Muscle layer of colon (tissue), 2 donors: Measurements from ENCODE around the gene TPPP3.
"Not testable (repeated sequence)": the region's sequence is repeated elsewhere in the genome, so short reads cannot be mapped to it uniquely, and the experiment has no call there.

ENCODE experiments used
- H3K27ac ChIP-seq: one replicate; pipeline ENCODE4 v1.7.0; 2013; ENCODE audit warnings: low read depth, mild to moderate bottlenecking, low read length, moderate library complexity
- H3K27me3 ChIP-seq, 2 donors: one replicate each; pipeline ENCODE4 v1.7.0; 2013; ENCODE audit warnings: low read length in 2 of 2, mild to moderate bottlenecking in 2 of 2; ENCODE audit not compliant: insufficient read depth in 2 of 2, control insufficient read depth in 1 of 2
- H3K36me3 ChIP-seq: one replicate; pipeline ENCODE4 v1.7.0; 2013; ENCODE audit warnings: mild to moderate bottlenecking, low read length; ENCODE audit not compliant: insufficient read depth
- H3K4me1 ChIP-seq: one replicate; pipeline ENCODE4 v1.7.0; 2013; ENCODE audit warnings: mild to moderate bottlenecking, low read length; ENCODE audit not compliant: insufficient read depth
- H3K4me3 ChIP-seq, 2 donors: one replicate each; pipeline ENCODE4 v1.7.0; 2013; ENCODE audit warnings: low read length in 2 of 2, low read depth in 1 of 2, mild to moderate bottlenecking in 1 of 2, moderate library complexity in 1 of 2
- H3K9ac ChIP-seq: one replicate; pipeline ENCODE4 v1.7.0; 2013; ENCODE audit warnings: low read length
- H3K9me3 ChIP-seq: one replicate; pipeline ENCODE4 v1.7.0; 2013; ENCODE audit warnings: mild to moderate bottlenecking, low read length
- donor health status: abdominal sarcoma.
- donor health status: Adenocarcinoma of cecum.

The TPPP3 gene

GRCh38 chr16:67383284-67383683 lies 10.0 kb downstream of the TPPP3 start:
- no peak overlapping the region for H3K27ac ChIP-seq
- H3K4me1 ChIP-seq: no peaks in the 10 kb centered on the region

GRCh38 chr16:67378642-67379041 lies 14.7 kb downstream of the TPPP3 start:
- no peaks in the 10 kb centered on the region for H3K4me1 ChIP-seq
- no peaks in the 10 kb centered on the region for H3K36me3 ChIP-seq
- H3K27me3 ChIP-seq: no peaks in the 10 kb centered on the region
- no peak overlapping the region for H3K9ac ChIP-seq
- no peak overlapping the region for H3K27ac ChIP-seq
- no peaks in the 10 kb centered on the region for H3K9me3 ChIP-seq
- H3K4me3 ChIP-seq: no peak overlapping the region

More at GRCh38 chr16:67383284-67383683, 10.0 kb downstream of the TPPP3 start:
- H3K36me3 ChIP-seq: no peaks in the 10 kb centered on the region
- H3K9me3 ChIP-seq: no peaks in the 10 kb centered on the region
- H3K27me3 ChIP-seq: no peaks in the 10 kb centered on the region
- H3K4me3 ChIP-seq: no peak overlapping the region
- no peak overlapping the region for H3K9ac ChIP-seq

- not testable (repeated sequence) for H3K9ac ChIP-seq, H3K27ac ChIP-seq, H3K36me3 ChIP-seq, H3K27me3 ChIP-seq, H3K9me3 ChIP-seq, H3K4me1 ChIP-seq, H3K4me3 ChIP-seq
Observed at GRCh38 chr16:67376012-67376411, 17.3 kb downstream of the TPPP3 start.

GRCh38 chr16:67372664-67373063 lies 20.6 kb downstream of the TPPP3 start:
- Histone ChIP-seq H3K4me1 (no peaks in the 10 kb centered on the region), H3K27ac (no peak overlapping the region), H3K9ac (no peak overlapping the region), H3K27me3 (no peaks in the 10 kb centered on the region), H3K36me3 (no peaks in the 10 kb centered on the region), H3K4me3 (no peak overlapping the region), H3K9me3 (no peaks in the 10 kb centered on the region)

- Histone ChIP-seq H3K27ac (no peak overlapping the region), H3K27me3 (no peaks in the 10 kb centered on the region), H3K4me1 (no peaks in the 10 kb centered on the region), H3K4me3 (no peak overlapping the region), H3K9me3 (no peaks in the 10 kb centered on the region), H3K36me3 (no peaks in the 10 kb centered on the region), H3K9ac (no peak overlapping the region)
Observed at GRCh38 chr16:67370661-67371060, 22.6 kb downstream of the TPPP3 start.

- no peaks in the 10 kb centered on the region for H3K9me3 ChIP-seq
- H3K27me3 ChIP-seq: no peaks in the 10 kb centered on the region
- no peaks in the 10 kb centered on the region for H3K36me3 ChIP-seq
- H3K4me1 ChIP-seq: no peaks in the 10 kb centered on the region
- no peak overlapping the region for H3K4me3 ChIP-seq
- H3K9ac ChIP-seq: no peak overlapping the region
- no peak overlapping the region for H3K27ac ChIP-seq
Observed at GRCh38 chr16:67364600-67365235, 28.6 kb downstream of the TPPP3 start.

- Histone ChIP-seq H3K9me3 (no peaks in the 10 kb centered on the region), H3K4me3 (no peak overlapping the region), H3K4me1 (no peaks in the 10 kb centered on the region), H3K9ac (no peak overlapping the region), H3K27ac (no peak overlapping the region), H3K36me3 (no peaks in the 10 kb centered on the region), H3K27me3 (no peaks in the 10 kb centered on the region)
Observed at GRCh38 chr16:67361038-67361437, 32.3 kb downstream of the TPPP3 start.

GRCh38 chr16:67359540-67360269 lies 33.6 kb downstream of the TPPP3 start:
- not testable (repeated sequence) for H3K4me1 ChIP-seq, H3K36me3 ChIP-seq, H3K9me3 ChIP-seq, H3K27ac ChIP-seq, H3K9ac ChIP-seq, H3K4me3 ChIP-seq, H3K27me3 ChIP-seq

GRCh38 chr16:67357561-67357960 lies 35.7 kb downstream of the TPPP3 start:
- Histone ChIP-seq H3K27me3 (no peaks in the 10 kb centered on the region), H3K9me3 (no peaks in the 10 kb centered on the region), H3K27ac (no peak overlapping the region), H3K36me3 (no peaks in the 10 kb centered on the region), H3K4me3 (no peak overlapping the region), H3K9ac (no peak overlapping the region), H3K4me1 (no peaks in the 10 kb centered on the region)

- no peaks in the 10 kb centered on the region for H3K36me3 ChIP-seq
- no peak overlapping the region for H3K4me3 ChIP-seq
- H3K9ac ChIP-seq: no peak overlapping the region
- no peaks in the 10 kb centered on the region for H3K27me3 ChIP-seq
- no peaks in the 10 kb centered on the region for H3K4me1 ChIP-seq
- no peak overlapping the region for H3K27ac ChIP-seq
- H3K9me3 ChIP-seq: no peaks in the 10 kb centered on the region
Observed at GRCh38 chr16:67356396-67356795, 36.9 kb downstream of the TPPP3 start.

- not testable (repeated sequence) for H3K27ac ChIP-seq, H3K36me3 ChIP-seq, H3K4me1 ChIP-seq, H3K9me3 ChIP-seq, H3K4me3 ChIP-seq, H3K27me3 ChIP-seq, H3K9ac ChIP-seq
Observed at GRCh38 chr16:67352463-67352862, 40.8 kb downstream of the TPPP3 start.

- Histone ChIP-seq H3K4me1 (no peaks in the 10 kb centered on the region), H3K36me3 (no peaks in the 10 kb centered on the region), H3K27me3 (no peaks in the 10 kb centered on the region), H3K9me3 (no peaks in the 10 kb centered on the region), H3K27ac (no peak overlapping the region), H3K4me3 (no peak overlapping the region), H3K9ac (no peak overlapping the region)
Observed at GRCh38 chr16:67350324-67350723, 43.0 kb downstream of the TPPP3 start.
